Mammary epithelial cell (primary cell): ENCODE measurements around the gene FRMD6.

Experiments
- CTCF ChIP-seq, 2 donors: IDR thresholded peaks in 1 of 2; conservative IDR thresholded peaks in 1 of 2; 2 replicates each; pipeline ENCODE4 v1.5.1; 2011 to 2012; ENCODE audit warnings: inconsistent platforms in 2 of 2, low read length in 2 of 2, mild to moderate bottlenecking in 2 of 2, control low read depth in 1 of 2, low read depth in 1 of 2; ENCODE audit not compliant: insufficient read depth in 1 of 2; ENCODE audit errors: extremely low read depth in 1 of 2
- EZH2 ChIP-seq: IDR thresholded peaks from 2 replicates; pipeline ENCODE4 v1.6.1; 2012; ENCODE audit warnings: low read length, inconsistent platforms, borderline replicate concordance

GRCh38 chr14:51730684-51731083 is 79.0 kb downstream of the FRMD6 start:
- TF ChIP-seq EZH2 (no peak), CTCF (conservative IDR thresholded peaks at IDR 0.05 in 1 of 2, IDR thresholded peaks at IDR 0.05 in 1 of 2; ENCODE audit: extremely low read depth in 1 of 2, insufficient read depth in 1 of 2, low read depth in 1 of 2, low read length in 2 of 2) (no peak)
